ENCODE data around the gene EPHA2. TPM values are rescaled to one million over a fixed set of nuclear protein-coding genes. Genes with fewer than 3 reads are reported as not detected.

EPHA2 gene
- total RNA-seq, 1 donor from 2014 or later, result 144 TPM

DNA sequence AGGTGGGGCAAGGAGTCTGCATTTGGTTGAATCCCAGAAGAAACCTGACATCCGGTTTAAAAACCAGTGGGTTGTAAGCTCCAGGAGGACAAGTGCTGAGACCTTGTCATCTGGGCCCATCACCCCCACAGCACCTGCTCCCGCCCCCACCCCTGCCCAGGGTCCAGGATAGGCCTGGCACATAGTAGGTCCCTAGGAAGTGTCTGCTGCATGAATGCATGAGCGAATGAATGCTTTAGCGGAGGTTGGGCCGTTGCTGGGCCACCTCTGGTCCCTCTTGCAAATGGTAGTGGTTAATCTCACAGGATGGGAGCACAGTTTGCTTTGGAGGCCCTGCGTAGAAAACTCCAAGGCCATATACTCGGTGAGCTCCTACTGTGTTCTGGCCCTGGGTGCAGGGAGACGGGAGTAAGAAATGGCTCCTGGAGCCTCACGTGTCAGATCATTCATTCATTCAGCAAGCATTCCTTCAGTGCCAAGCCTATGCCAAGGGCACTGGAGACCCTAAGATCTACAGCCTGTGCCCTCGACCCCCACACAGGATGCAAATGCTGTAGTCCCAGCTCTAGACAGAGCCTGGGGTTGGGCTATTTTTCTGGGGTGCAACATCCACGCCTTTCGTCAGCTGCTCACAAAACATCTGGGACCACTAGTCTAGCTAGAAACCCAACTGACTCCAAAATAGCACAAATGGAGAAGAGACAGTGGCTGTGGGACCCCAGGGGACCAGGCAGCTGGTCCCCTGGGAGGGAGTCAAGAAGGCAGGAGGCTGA, 28.9 kb downstream of the EPHA2 start:
- TF ChIP-seq, protein P1, sequence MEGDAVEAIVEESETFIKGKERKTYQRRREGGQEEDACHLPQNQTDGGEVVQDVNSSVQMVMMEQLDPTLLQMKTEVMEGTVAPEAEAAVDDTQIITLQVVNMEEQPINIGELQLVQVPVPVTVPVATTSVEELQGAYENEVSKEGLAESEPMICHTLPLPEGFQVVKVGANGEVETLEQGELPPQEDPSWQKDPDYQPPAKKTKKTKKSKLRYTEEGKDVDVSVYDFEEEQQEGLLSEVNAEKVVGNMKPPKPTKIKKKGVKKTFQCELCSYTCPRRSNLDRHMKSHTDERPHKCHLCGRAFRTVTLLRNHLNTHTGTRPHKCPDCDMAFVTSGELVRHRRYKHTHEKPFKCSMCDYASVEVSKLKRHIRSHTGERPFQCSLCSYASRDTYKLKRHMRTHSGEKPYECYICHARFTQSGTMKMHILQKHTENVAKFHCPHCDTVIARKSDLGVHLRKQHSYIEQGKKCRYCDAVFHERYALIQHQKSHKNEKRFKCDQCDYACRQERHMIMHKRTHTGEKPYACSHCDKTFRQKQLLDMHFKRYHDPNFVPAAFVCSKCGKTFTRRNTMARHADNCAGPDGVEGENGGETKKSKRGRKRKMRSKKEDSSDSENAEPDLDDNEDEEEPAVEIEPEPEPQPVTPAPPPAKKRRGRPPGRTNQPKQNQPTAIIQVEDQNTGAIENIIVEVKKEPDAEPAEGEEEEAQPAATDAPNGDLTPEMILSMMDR (IDR thresholded peaks at IDR 0.05; ENCODE audit: insufficient read depth, low read length, severe bottlenecking), result no peak
- H3K27me3 ChIP-seq (ENCODE audit: control insufficient read depth, insufficient read depth, low read length), result no peaks in the 10 kb centered on the region
- FAIRE-seq, result no peak
- no peak overlapping the region for H3K4me3 ChIP-seq (ENCODE audit: low read depth, low read length)
- DNase-seq (ENCODE audit: low read depth), result no peak
- H3K36me3 ChIP-seq (ENCODE audit: control insufficient read depth, insufficient read depth, low read length), result peaks cover 40% of the 10 kb centered on the region

DNA sequence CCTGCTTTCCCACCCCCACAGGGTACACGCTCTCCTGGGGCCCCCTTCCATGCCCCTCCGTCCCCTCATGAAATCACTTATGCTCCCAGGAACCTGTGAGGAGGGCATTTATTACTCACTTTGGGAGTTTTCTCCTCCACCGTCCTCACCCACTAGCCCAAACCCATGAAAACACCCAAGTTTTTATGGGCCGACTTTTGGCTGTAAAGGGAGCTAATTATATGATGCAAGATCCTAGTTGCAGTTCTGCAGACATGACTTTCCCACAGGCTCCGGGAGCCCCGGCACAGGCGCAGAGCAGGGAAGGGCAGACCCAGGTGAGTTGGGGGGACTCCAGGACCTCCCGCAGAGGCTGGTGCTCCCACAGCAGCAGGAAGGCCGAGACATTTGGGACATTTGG, 29.7 kb downstream of the EPHA2 start:
- no peak overlapping the region for H3K4me3 ChIP-seq (ENCODE audit: low read depth, low read length)
- no peak for FAIRE-seq
- TF ChIP-seq, protein P1 (IDR thresholded peaks at IDR 0.05; ENCODE audit: insufficient read depth, low read length, severe bottlenecking), result no peak
- DNase-seq (ENCODE audit: low read depth), result no peak
- no peaks in the 10 kb centered on the region for H3K27me3 ChIP-seq (ENCODE audit: control insufficient read depth, insufficient read depth, low read length)
- peaks cover 38% of the 10 kb centered on the region for H3K36me3 ChIP-seq (ENCODE audit: control insufficient read depth, insufficient read depth, low read length)

DNA sequence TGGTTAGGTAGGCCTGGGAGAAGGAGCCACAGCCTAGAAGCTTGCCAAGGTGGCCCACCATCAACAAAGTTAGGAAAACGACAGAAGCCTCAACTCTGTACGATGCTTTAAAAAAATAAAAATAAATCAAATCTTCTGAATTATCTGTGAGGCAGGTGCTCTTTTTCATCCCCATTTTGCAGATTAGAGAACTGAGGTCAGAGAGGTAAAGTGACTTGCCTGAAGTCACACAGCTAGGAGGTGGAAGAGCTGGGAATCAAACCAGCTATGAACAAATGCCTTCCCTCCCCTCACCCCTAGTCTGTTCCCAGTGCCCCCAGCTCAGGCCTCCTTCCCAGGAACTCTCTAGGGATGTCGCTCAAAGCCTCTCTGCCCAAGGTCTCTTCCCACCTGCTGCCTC, 30.4 kb downstream of the EPHA2 start:
- no peaks in the 10 kb centered on the region for H3K27me3 ChIP-seq (ENCODE audit: control insufficient read depth, insufficient read depth, low read length)
- no peak for FAIRE-seq
- TF ChIP-seq, protein P1 (IDR thresholded peaks at IDR 0.05; ENCODE audit: insufficient read depth, low read length, severe bottlenecking), result no peak
- H3K36me3 ChIP-seq (ENCODE audit: control insufficient read depth, insufficient read depth, low read length), result peaks cover 33% of the 10 kb centered on the region
- DNase-seq (ENCODE audit: low read depth), result no peak
- no peak overlapping the region for H3K4me3 ChIP-seq (ENCODE audit: low read depth, low read length)

DNA sequence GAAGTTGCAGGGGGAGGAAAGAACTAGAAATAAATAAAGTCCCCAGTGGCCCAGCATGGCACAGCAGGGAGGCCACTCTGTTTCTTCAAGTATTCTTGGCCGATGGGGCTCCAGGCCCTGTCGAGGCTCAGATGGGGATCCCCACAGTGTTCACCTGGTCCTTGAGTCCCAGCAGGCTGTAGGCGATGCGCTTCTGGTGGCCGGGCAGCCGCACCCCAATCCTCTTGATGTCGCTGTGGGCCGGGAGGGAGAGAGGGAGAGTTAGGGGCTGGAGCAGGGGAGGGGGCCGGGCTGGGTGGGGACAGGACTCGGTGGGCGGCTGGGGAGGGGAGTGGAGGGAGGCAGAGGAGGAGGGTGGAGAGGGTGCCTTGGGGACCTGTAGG, 30.8 kb downstream of the EPHA2 start:
- peaks cover 29% of the 10 kb centered on the region for H3K36me3 ChIP-seq (ENCODE audit: control insufficient read depth, insufficient read depth, low read length)
- H3K27me3 ChIP-seq (ENCODE audit: control insufficient read depth, insufficient read depth, low read length), result no peaks in the 10 kb centered on the region
- no peak overlapping the region for H3K4me3 ChIP-seq (ENCODE audit: low read depth, low read length)
- TF ChIP-seq, protein P1 (IDR thresholded peaks at IDR 0.05; ENCODE audit: insufficient read depth, low read length, severe bottlenecking), result no peak
- DNase-seq (ENCODE audit: low read depth) (no peak), FAIRE-seq (no peak)

DNA sequence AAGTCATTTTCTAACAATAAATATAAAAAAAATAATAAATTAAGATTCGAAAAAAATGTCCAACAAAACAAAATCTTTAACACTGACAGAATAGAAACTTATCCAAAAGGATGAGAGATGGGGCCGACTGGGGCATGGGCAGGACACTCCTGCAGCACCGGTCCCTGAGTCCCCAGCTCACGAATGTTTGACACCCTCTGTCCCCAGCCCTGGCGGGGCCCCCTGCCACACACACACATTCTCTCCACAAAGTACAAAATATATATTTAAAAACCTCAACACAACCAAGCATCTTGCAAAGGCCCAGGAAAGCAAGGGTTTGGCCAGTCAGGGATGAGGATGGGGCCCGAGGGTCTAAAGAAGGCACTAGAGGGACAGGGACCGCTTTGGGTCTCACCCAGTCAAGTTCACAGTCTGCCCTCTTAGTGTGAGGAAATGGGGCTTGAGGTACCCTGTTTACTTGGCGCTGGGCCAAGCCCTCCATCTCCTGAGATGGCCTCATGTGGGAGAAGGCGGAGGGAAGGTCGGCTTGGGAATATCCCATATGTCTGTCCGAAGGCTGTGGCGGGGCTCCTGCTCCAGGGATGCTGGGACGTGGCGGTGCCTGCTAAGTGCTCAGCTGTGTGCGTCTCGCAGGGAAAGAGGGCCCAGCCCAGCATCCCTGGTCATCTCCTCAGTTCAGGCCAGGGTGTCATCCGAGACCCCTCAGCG, 31.3 kb downstream of the EPHA2 start:
- H3K4me3 ChIP-seq (ENCODE audit: low read depth, low read length), result no peak overlapping the region
- no peak for DNase-seq (ENCODE audit: low read depth)
- H3K36me3 ChIP-seq (ENCODE audit: control insufficient read depth, insufficient read depth, low read length), result peaks cover 24% of the 10 kb centered on the region
- FAIRE-seq, result no peak
- H3K27me3 ChIP-seq (ENCODE audit: control insufficient read depth, insufficient read depth, low read length), result no peaks in the 10 kb centered on the region
- TF ChIP-seq, protein P1 (IDR thresholded peaks at IDR 0.05; ENCODE audit: insufficient read depth, low read length, severe bottlenecking), result no peak
